Measurements from ENCODE around the gene CCDC122. TPM values are rescaled to one million over a fixed set of nuclear protein-coding genes. Genes with fewer than 3 reads are reported as not detected.
"Not testable (repeated sequence)": the region's sequence is repeated elsewhere in the genome, so short reads cannot be mapped to it uniquely, and the experiment has no call there.

The CCDC122 gene
- total and polyA plus RNA-seq, 4 donors, result 1.2 to 2.3 (median 1.7) TPM

DNA sequence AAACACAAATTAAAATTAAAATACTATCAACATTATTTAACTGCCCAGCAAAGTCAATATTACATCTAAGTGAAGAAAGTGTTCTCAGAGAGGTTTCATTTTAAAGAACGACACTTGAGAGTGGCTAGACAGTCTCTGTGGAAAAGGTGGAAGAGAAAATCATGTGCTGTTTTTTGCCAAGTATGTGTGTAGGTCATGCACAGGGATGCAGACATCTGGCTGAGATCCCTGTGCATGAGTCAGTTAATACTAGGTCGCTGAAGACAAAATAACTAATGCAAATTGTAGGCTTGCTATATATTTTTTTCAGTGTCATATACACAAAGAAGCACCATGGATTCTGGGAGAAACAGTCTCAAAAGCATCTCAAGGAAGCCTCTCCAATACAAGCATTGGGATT is 48.5 kb downstream of the CCDC122 start:
- Histone ChIP-seq H3K4me1 (ENCODE audit: control insufficient read depth in 4 of 4, insufficient read depth in 4 of 4, low read length in 3 of 4) (no peaks in the 10 kb centered on the region), H3K27ac (ENCODE audit: low read depth in 1 of 2, low read length in 2 of 2) (no peak overlapping the region), H3K9me3 (ENCODE audit: control insufficient read depth in 4 of 4, low read length in 3 of 4) (no peaks in the 10 kb centered on the region), H3K9ac (ENCODE audit: low read depth in 1 of 2, low read length in 2 of 2) (no peak overlapping the region), H3K4me3 (ENCODE audit: low read depth in 1 of 3, low read length in 3 of 3) (no peak overlapping the region), H3K27me3 (ENCODE audit: control insufficient read depth in 4 of 4, insufficient read depth in 4 of 4, low read length in 3 of 4) (no peaks in the 10 kb centered on the region), H3K36me3 (ENCODE audit: control insufficient read depth in 4 of 4, insufficient read depth in 3 of 4, low read depth in 1 of 4, low read length in 3 of 4) (no peaks in the 10 kb centered on the region)
- TF ChIP-seq, protein P1, sequence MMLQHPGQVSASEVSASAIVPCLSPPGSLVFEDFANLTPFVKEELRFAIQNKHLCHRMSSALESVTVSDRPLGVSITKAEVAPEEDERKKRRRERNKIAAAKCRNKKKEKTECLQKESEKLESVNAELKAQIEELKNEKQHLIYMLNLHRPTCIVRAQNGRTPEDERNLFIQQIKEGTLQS (IDR thresholded peaks at IDR 0.05), result no peak
- TF ChIP-seq HNF4A (conservative IDR thresholded peaks at IDR 0.05) (no peak), RAD21 (IDR thresholded peaks at IDR 0.05) (no peak)
- WGBS, result 81% methylated on average over 2 of the region's 2 CpGs
- DNase-seq (ENCODE audit: low spot score), result no peak

- H3K27me3 ChIP-seq (ENCODE audit: control insufficient read depth in 4 of 4, insufficient read depth in 4 of 4, low read length in 3 of 4), result no peaks in the 10 kb centered on the region
- H3K9ac ChIP-seq (ENCODE audit: low read depth in 1 of 2, low read length in 2 of 2), result no peak overlapping the region
- 78% methylated on average over 5 of the region's 5 CpGs for WGBS
- no peak overlapping the region for H3K27ac ChIP-seq (ENCODE audit: low read depth in 1 of 2, low read length in 2 of 2)
- H3K4me1 ChIP-seq (ENCODE audit: control insufficient read depth in 4 of 4, insufficient read depth in 4 of 4, low read length in 3 of 4), result no peaks in the 10 kb centered on the region
- no peaks in the 10 kb centered on the region for H3K36me3 ChIP-seq (ENCODE audit: control insufficient read depth in 4 of 4, insufficient read depth in 3 of 4, low read depth in 1 of 4, low read length in 3 of 4)
- H3K4me3 ChIP-seq (ENCODE audit: low read depth in 1 of 3, low read length in 3 of 3), result no peak overlapping the region
- TF ChIP-seq MAX (IDR thresholded peaks at IDR 0.05) (no peak), FOXA2 (IDR thresholded peaks at IDR 0.05) (no peak), YY1 (IDR thresholded peaks at IDR 0.05) (no peak), JUND (IDR thresholded peaks at IDR 0.05) (no peak), RAD21 (IDR thresholded peaks at IDR 0.05) (no peak), GABPA (IDR thresholded peaks at IDR 0.05 in 1 of 2, conservative IDR thresholded peaks at IDR 0.05 in 1 of 2) (no peak), TAF1 (conservative IDR thresholded peaks at IDR 0.05) (no peak), HNF4G (IDR thresholded peaks at IDR 0.05) (no peak), CTCF (IDR thresholded peaks at IDR 0.05; ENCODE audit: low read depth, low read length, missing input control) (no peak), HNF4A (conservative IDR thresholded peaks at IDR 0.05) (no peak), NR2F2 (IDR thresholded peaks at IDR 0.05) (no peak), RXRA (IDR thresholded peaks at IDR 0.05) (no peak), EGR1 (IDR thresholded peaks at IDR 0.05; ENCODE audit: low read depth in 2 of 2) (no peak), SP1 (IDR thresholded peaks at IDR 0.05) (no peak), FOXA1 (IDR thresholded peaks at IDR 0.05) (no peak), REST (IDR thresholded peaks at IDR 0.05) (no peak)
- TF ChIP-seq, protein P1 (IDR thresholded peaks at IDR 0.05), result no peak
- TF ChIP-seq, protein P2, sequence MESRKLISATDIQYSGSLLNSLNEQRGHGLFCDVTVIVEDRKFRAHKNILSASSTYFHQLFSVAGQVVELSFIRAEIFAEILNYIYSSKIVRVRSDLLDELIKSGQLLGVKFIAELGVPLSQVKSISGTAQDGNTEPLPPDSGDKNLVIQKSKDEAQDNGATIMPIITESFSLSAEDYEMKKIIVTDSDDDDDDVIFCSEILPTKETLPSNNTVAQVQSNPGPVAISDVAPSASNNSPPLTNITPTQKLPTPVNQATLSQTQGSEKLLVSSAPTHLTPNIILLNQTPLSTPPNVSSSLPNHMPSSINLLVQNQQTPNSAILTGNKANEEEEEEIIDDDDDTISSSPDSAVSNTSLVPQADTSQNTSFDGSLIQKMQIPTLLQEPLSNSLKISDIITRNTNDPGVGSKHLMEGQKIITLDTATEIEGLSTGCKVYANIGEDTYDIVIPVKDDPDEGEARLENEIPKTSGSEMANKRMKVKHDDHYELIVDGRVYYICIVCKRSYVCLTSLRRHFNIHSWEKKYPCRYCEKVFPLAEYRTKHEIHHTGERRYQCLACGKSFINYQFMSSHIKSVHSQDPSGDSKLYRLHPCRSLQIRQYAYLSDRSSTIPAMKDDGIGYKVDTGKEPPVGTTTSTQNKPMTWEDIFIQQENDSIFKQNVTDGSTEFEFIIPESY (IDR thresholded peaks at IDR 0.05), result no peak
- H3K9me3 ChIP-seq (ENCODE audit: control insufficient read depth in 4 of 4, low read length in 3 of 4), result no peaks in the 10 kb centered on the region
- no peak for DNase-seq (ENCODE audit: low spot score)
Measured at GRCh38 chr13:43830497-43830881, 49.1 kb downstream of the CCDC122 start.

GRCh38 chr13:43824656-43825055 is 54.9 kb downstream of the CCDC122 start:
- 97% methylated on average over 1 of the region's 1 CpG for WGBS
- DNase-seq (ENCODE audit: low spot score); H3K4me3 ChIP-seq (ENCODE audit: low read depth in 1 of 3, low read length in 3 of 3); H3K9me3 ChIP-seq (ENCODE audit: control insufficient read depth in 4 of 4, low read length in 3 of 4); H3K9ac ChIP-seq (ENCODE audit: low read depth in 1 of 2, low read length in 2 of 2); H3K27ac ChIP-seq (ENCODE audit: low read depth in 1 of 2, low read length in 2 of 2); H3K36me3 ChIP-seq (ENCODE audit: control insufficient read depth in 4 of 4, insufficient read depth in 3 of 4, low read depth in 1 of 4, low read length in 3 of 4); H3K27me3 ChIP-seq (ENCODE audit: control insufficient read depth in 4 of 4, insufficient read depth in 4 of 4, low read length in 3 of 4); H3K4me1 ChIP-seq (ENCODE audit: control insufficient read depth in 4 of 4, insufficient read depth in 4 of 4, low read length in 3 of 4): not testable (repeated sequence)

All from liver (tissue), 9 donors.